GM12892 (cell line): ENCODE measurements around the gene HCFC2.

Source experiments
- POLR2A ChIP-seq: IDR thresholded peaks from 2 replicates; pipeline ENCODE4 v1.6.1; 2011; ENCODE audit warnings: low read depth, low read length, control low read depth
- POLR2AphosphoS5 ChIP-seq: IDR thresholded peaks from 2 replicates; pipeline ENCODE4 v1.6.1; 2011; ENCODE audit warnings: low read depth, low read length, control low read depth

GRCh38 chr12:104109446-104110271 is 45.3 kb downstream of the HCFC2 start:
- TF ChIP-seq POLR2A = no peak
- no peak for TF ChIP-seq POLR2AphosphoS5
